ENCODE results near the gene TSSC4. TPM values are rescaled to one million over a fixed set of nuclear protein-coding genes. Genes with fewer than 3 reads are reported as not detected.

Gene TSSC4
- total RNA-seq, 2 experiments from 2014 or later, result 40.4 to 50.9 TPM

DNA sequence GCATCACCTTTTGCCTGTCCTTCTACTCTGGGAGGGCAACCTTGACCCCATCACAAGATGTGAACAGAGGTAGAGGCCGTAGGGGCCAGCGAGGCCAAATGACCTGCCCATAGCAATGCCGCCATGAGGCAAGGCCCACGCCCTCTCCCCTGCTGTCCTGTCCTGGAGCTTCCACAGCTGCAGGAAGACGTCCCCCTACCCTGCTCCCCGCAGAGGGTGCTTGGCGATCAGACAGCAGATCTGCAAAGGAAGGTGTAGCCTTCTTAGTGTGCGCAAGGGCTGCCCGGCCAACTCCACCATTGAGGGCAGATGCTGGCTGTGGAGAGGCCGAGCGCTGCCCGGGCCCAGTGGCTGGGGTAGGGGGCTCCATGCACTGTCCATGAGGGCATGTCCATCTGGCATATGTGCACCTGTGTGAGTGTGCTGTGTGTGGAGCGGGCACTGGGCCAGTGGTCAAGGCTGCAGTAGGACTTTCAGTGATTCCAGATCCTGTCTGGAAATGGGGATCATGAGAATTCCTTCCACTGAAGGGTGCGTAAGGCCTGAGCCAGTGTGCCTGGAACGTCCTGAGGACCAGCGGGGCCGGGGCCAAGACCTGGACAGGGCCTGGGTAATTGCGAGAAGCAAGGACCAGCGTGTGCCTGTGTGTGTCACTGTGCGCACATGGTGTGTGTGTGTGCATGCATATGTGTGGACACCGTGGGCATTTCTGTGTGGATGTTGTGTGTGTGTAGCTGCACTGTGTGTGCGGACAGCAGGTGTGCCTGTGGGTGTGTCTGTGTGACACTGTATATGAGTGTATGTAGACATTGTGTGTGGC, 32.8 kb downstream of the TSSC4 start:
- ChIA-PET POLR2A (no interaction called here), CTCF (ENCODE audit: unreplicated experiment) (no interaction called here)

GRCh38 chr11:2434008-2434407, 33.5 kb downstream of the TSSC4 start:
- Histone ChIP-seq H4K20me1 (ENCODE audit: insufficient read depth, low read length) (no peaks in the 10 kb centered on the region), H3K4me1 (ENCODE audit: insufficient read depth, low read length, poor library complexity, severe bottlenecking) (no peaks in the 10 kb centered on the region), H3K27ac (ENCODE audit: low read depth, low read length, poor library complexity, severe bottlenecking) (no peak overlapping the region), H3K4me3 (ENCODE audit: low read depth, low read length, poor library complexity, severe bottlenecking) (no peak overlapping the region), H3K9me2 (ENCODE audit: insufficient read depth, low read length) (no peaks in the 10 kb centered on the region), H3K4me2 (ENCODE audit: low read length) (no peak overlapping the region), H3K9me3 (ENCODE audit: low read length) (no peaks in the 10 kb centered on the region), H3K36me3 (ENCODE audit: insufficient read depth, low read length) (no peaks in the 10 kb centered on the region), H2AFZ (ENCODE audit: low read length) (no peak overlapping the region), H3K79me2 (ENCODE audit: insufficient read depth, low read depth, low read length) (no peaks in the 10 kb centered on the region)
- TF ChIP-seq EZH2phosphoT487 (IDR thresholded peaks at IDR 0.05; ENCODE audit: borderline replicate concordance, low read depth, low read length), result no peak
- TF ChIP-seq, protein P1, sequence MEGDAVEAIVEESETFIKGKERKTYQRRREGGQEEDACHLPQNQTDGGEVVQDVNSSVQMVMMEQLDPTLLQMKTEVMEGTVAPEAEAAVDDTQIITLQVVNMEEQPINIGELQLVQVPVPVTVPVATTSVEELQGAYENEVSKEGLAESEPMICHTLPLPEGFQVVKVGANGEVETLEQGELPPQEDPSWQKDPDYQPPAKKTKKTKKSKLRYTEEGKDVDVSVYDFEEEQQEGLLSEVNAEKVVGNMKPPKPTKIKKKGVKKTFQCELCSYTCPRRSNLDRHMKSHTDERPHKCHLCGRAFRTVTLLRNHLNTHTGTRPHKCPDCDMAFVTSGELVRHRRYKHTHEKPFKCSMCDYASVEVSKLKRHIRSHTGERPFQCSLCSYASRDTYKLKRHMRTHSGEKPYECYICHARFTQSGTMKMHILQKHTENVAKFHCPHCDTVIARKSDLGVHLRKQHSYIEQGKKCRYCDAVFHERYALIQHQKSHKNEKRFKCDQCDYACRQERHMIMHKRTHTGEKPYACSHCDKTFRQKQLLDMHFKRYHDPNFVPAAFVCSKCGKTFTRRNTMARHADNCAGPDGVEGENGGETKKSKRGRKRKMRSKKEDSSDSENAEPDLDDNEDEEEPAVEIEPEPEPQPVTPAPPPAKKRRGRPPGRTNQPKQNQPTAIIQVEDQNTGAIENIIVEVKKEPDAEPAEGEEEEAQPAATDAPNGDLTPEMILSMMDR (conservative IDR thresholded peaks at IDR 0.05; ENCODE audit: low read length), result no peak
- DNase-seq (ENCODE audit: low spot score), result no peak
- no TSS peak for BruUV-seq (replicated peaks)
- ChIA-PET CTCF (ENCODE audit: unreplicated experiment) (no interaction called here), POLR2A (no interaction called here)
- intact Hi-C loops (cut with micrococcal nuclease; ENCODE audit: unreplicated experiment), result no loop called here

More for the DNA sequence above, 32.8 kb downstream of the TSSC4 start:
- Histone ChIP-seq H3K79me2 (ENCODE audit: insufficient read depth, low read depth, low read length) (no peaks in the 10 kb centered on the region), H3K27ac (ENCODE audit: low read depth, low read length, poor library complexity, severe bottlenecking) (no peak overlapping the region), H3K36me3 (ENCODE audit: insufficient read depth, low read length) (no peaks in the 10 kb centered on the region), H3K9me3 (ENCODE audit: low read length) (no peaks in the 10 kb centered on the region), H4K20me1 (ENCODE audit: insufficient read depth, low read length) (no peaks in the 10 kb centered on the region), H2AFZ (ENCODE audit: low read length) (no peak overlapping the region), H3K4me2 (ENCODE audit: low read length) (no peak overlapping the region), H3K4me1 (ENCODE audit: insufficient read depth, low read length, poor library complexity, severe bottlenecking) (no peaks in the 10 kb centered on the region), H3K4me3 (ENCODE audit: low read depth, low read length, poor library complexity, severe bottlenecking) (no peak overlapping the region), H3K9me2 (ENCODE audit: insufficient read depth, low read length) (no peaks in the 10 kb centered on the region)
- no peak for TF ChIP-seq EZH2phosphoT487 (IDR thresholded peaks at IDR 0.05; ENCODE audit: borderline replicate concordance, low read depth, low read length)
- TF ChIP-seq, protein P1 (conservative IDR thresholded peaks at IDR 0.05; ENCODE audit: low read length), result no peak
- no TSS peak for BruUV-seq (replicated peaks)
- intact Hi-C loops (cut with micrococcal nuclease; ENCODE audit: unreplicated experiment), result no loop called here
- no peak for DNase-seq (ENCODE audit: low spot score)

- ChIA-PET POLR2A (no interaction called here), CTCF (ENCODE audit: unreplicated experiment) (no interaction called here)
- DNase-seq (ENCODE audit: low spot score), result no peak
- Histone ChIP-seq H3K4me1 (ENCODE audit: insufficient read depth, low read length, poor library complexity, severe bottlenecking) (no peaks in the 10 kb centered on the region), H3K4me2 (ENCODE audit: low read length) (no peak overlapping the region), H3K36me3 (ENCODE audit: insufficient read depth, low read length) (no peaks in the 10 kb centered on the region), H3K79me2 (ENCODE audit: insufficient read depth, low read depth, low read length) (no peaks in the 10 kb centered on the region), H4K20me1 (ENCODE audit: insufficient read depth, low read length) (no peaks in the 10 kb centered on the region), H3K27ac (ENCODE audit: low read depth, low read length, poor library complexity, severe bottlenecking) (no peak overlapping the region), H2AFZ (ENCODE audit: low read length) (no peak overlapping the region), H3K9me2 (ENCODE audit: insufficient read depth, low read length) (no peaks in the 10 kb centered on the region), H3K4me3 (ENCODE audit: low read depth, low read length, poor library complexity, severe bottlenecking) (no peak overlapping the region), H3K9me3 (ENCODE audit: low read length) (no peaks in the 10 kb centered on the region)
- no TSS peak for BruUV-seq (replicated peaks)
- intact Hi-C loops (cut with micrococcal nuclease; ENCODE audit: unreplicated experiment), result no loop called here
- TF ChIP-seq, protein P1 (conservative IDR thresholded peaks at IDR 0.05; ENCODE audit: low read length), result no peak
- no peak for TF ChIP-seq EZH2phosphoT487 (IDR thresholded peaks at IDR 0.05; ENCODE audit: borderline replicate concordance, low read depth, low read length)
Measured at GRCh38 chr11:2434506-2435255, 34.1 kb downstream of the TSSC4 start.

Data from OCI-LY7 (cell line).